ENCODE measurements around the gene IRAK3. TPM values are rescaled to one million over a fixed set of nuclear protein-coding genes. Genes with fewer than 3 reads are reported as not detected.

The IRAK3 gene
- polyA plus RNA-seq, 1 donor from 2014 or later, result not detected

GRCh38 chr12:66243911-66244310 lies 54.9 kb downstream of the IRAK3 start:
- H3K4me3 Mint-ChIP-seq, result no peak overlapping the region
- H3K27ac Mint-ChIP-seq, result no peak overlapping the region
- H3K4me1 Mint-ChIP-seq, result no peaks in the 10 kb centered on the region
- H3K9me3 Mint-ChIP-seq, result no peaks in the 10 kb centered on the region
- no peaks in the 10 kb centered on the region for H3K36me3 Mint-ChIP-seq
- peaks cover 7% of the 10 kb centered on the region for H3K27me3 Mint-ChIP-seq

GRCh38 chr12:66244446-66244845 lies 55.4 kb downstream of the IRAK3 start:
- peaks cover 7% of the 10 kb centered on the region for H3K27me3 Mint-ChIP-seq
- H3K9me3 Mint-ChIP-seq, result no peaks in the 10 kb centered on the region
- H3K27ac Mint-ChIP-seq, result no peak overlapping the region
- no peaks in the 10 kb centered on the region for H3K4me1 Mint-ChIP-seq
- no peaks in the 10 kb centered on the region for H3K36me3 Mint-ChIP-seq
- no peak overlapping the region for H3K4me3 Mint-ChIP-seq

- no peaks in the 10 kb centered on the region for H3K4me1 Mint-ChIP-seq
- H3K36me3 Mint-ChIP-seq, result peaks cover 2% of the 10 kb centered on the region
- H3K9me3 Mint-ChIP-seq, result no peaks in the 10 kb centered on the region
- no peak overlapping the region for H3K4me3 Mint-ChIP-seq
- no peak overlapping the region for H3K27ac Mint-ChIP-seq
- H3K27me3 Mint-ChIP-seq, result peaks cover 7% of the 10 kb centered on the region
Measured at GRCh38 chr12:66247741-66248140, 58.7 kb downstream of the IRAK3 start.

- Mint-ChIP-seq H3K4me1 (no peaks in the 10 kb centered on the region), H3K36me3 (peaks cover 2% of the 10 kb centered on the region), H3K9me3 (no peaks in the 10 kb centered on the region), H3K4me3 (no peak overlapping the region), H3K27me3 (peaks cover 7% of the 10 kb centered on the region), H3K27ac (no peak overlapping the region)
Measured at GRCh38 chr12:66251049-66251448, 62.0 kb downstream of the IRAK3 start.

GRCh38 chr12:66252771-66253170 lies 63.8 kb downstream of the IRAK3 start:
- H3K4me3 Mint-ChIP-seq, result no peak overlapping the region
- H3K27ac Mint-ChIP-seq, result no peak overlapping the region
- H3K9me3 Mint-ChIP-seq, result no peaks in the 10 kb centered on the region
- peaks cover 2% of the 10 kb centered on the region for H3K36me3 Mint-ChIP-seq
- no peaks in the 10 kb centered on the region for H3K4me1 Mint-ChIP-seq
- peaks cover 3% of the 10 kb centered on the region for H3K27me3 Mint-ChIP-seq

- H3K27ac Mint-ChIP-seq, result no peak overlapping the region
- peaks cover 3% of the 10 kb centered on the region for H3K27me3 Mint-ChIP-seq
- no peaks in the 10 kb centered on the region for H3K9me3 Mint-ChIP-seq
- no peak overlapping the region for H3K4me3 Mint-ChIP-seq
- H3K36me3 Mint-ChIP-seq, result peaks cover 2% of the 10 kb centered on the region
- H3K4me1 Mint-ChIP-seq, result no peaks in the 10 kb centered on the region
Measured at GRCh38 chr12:66255737-66256136, 66.7 kb downstream of the IRAK3 start.

- Mint-ChIP-seq H3K27ac (no peak overlapping the region), H3K4me1 (no peaks in the 10 kb centered on the region), H3K27me3 (no peaks in the 10 kb centered on the region), H3K36me3 (no peaks in the 10 kb centered on the region), H3K9me3 (no peaks in the 10 kb centered on the region), H3K4me3 (no peak overlapping the region)
Measured at GRCh38 chr12:66258011-66258410, 69.0 kb downstream of the IRAK3 start.

- Mint-ChIP-seq H3K27ac (no peak overlapping the region), H3K4me3 (no peak overlapping the region), H3K9me3 (no peaks in the 10 kb centered on the region), H3K27me3 (peaks cover 1% of the 10 kb centered on the region), H3K36me3 (peaks cover 1% of the 10 kb centered on the region), H3K4me1 (peaks cover 0 to 2% (median 0%) of the 10 kb centered on the region in 3 donors)
Measured at GRCh38 chr12:66262737-66263136, 73.7 kb downstream of the IRAK3 start.

GRCh38 chr12:66268562-66268961 lies 79.5 kb downstream of the IRAK3 start:
- Mint-ChIP-seq H3K9me3 (no peaks in the 10 kb centered on the region), H3K4me1 (peaks cover 0 to 2% (median 0%) of the 10 kb centered on the region in 3 donors), H3K27ac (no peak overlapping the region), H3K27me3 (peaks cover 1% of the 10 kb centered on the region), H3K4me3 (no peak overlapping the region), H3K36me3 (peaks cover 1% of the 10 kb centered on the region)

GRCh38 chr12:66269142-66269541 lies 80.1 kb downstream of the IRAK3 start:
- no peak overlapping the region for H3K27ac Mint-ChIP-seq
- no peak overlapping the region for H3K4me3 Mint-ChIP-seq
- H3K27me3 Mint-ChIP-seq, result peaks cover 1% of the 10 kb centered on the region
- H3K4me1 Mint-ChIP-seq, result peaks cover 0 to 2% (median 0%) of the 10 kb centered on the region in 3 donors
- peaks cover 3% of the 10 kb centered on the region for H3K36me3 Mint-ChIP-seq
- H3K9me3 Mint-ChIP-seq, result no peaks in the 10 kb centered on the region

- H3K4me1 Mint-ChIP-seq, result peaks cover 0 to 2% (median 0%) of the 10 kb centered on the region in 3 donors
- no peak overlapping the region for H3K4me3 Mint-ChIP-seq
- H3K27me3 Mint-ChIP-seq, result no peaks in the 10 kb centered on the region
- H3K9me3 Mint-ChIP-seq, result no peaks in the 10 kb centered on the region
- H3K27ac Mint-ChIP-seq, result no peak overlapping the region
- H3K36me3 Mint-ChIP-seq, result peaks cover 3% of the 10 kb centered on the region
Measured at GRCh38 chr12:66269757-66270383, 80.9 kb downstream of the IRAK3 start.

GRCh38 chr12:66270613-66271012 lies 81.6 kb downstream of the IRAK3 start:
- Mint-ChIP-seq H3K27me3 (no peaks in the 10 kb centered on the region), H3K27ac (no peak overlapping the region), H3K36me3 (peaks cover 3% of the 10 kb centered on the region), H3K9me3 (no peaks in the 10 kb centered on the region), H3K4me1 (peaks cover 0 to 2% (median 0%) of the 10 kb centered on the region in 3 donors), H3K4me3 (no peak overlapping the region)

GRCh38 chr12:66272650-66273049 lies 83.6 kb downstream of the IRAK3 start:
- H3K4me3 Mint-ChIP-seq, result no peak overlapping the region
- peaks cover 2% of the 10 kb centered on the region for H3K27me3 Mint-ChIP-seq
- H3K36me3 Mint-ChIP-seq, result peaks cover 3% of the 10 kb centered on the region
- no peaks in the 10 kb centered on the region for H3K4me1 Mint-ChIP-seq
- H3K27ac Mint-ChIP-seq, result no peak overlapping the region
- H3K9me3 Mint-ChIP-seq, result no peaks in the 10 kb centered on the region

GRCh38 chr12:66273147-66273546 lies 84.1 kb downstream of the IRAK3 start:
- no peaks in the 10 kb centered on the region for H3K4me1 Mint-ChIP-seq
- peaks cover 3% of the 10 kb centered on the region for H3K36me3 Mint-ChIP-seq
- H3K9me3 Mint-ChIP-seq, result no peaks in the 10 kb centered on the region
- no peak overlapping the region for H3K4me3 Mint-ChIP-seq
- H3K27me3 Mint-ChIP-seq, result peaks cover 4% of the 10 kb centered on the region
- H3K27ac Mint-ChIP-seq, result no peak overlapping the region

- Mint-ChIP-seq H3K27ac (no peak overlapping the region), H3K4me1 (no peaks in the 10 kb centered on the region), H3K36me3 (peaks cover 3% of the 10 kb centered on the region), H3K9me3 (no peaks in the 10 kb centered on the region), H3K4me3 (no peak overlapping the region), H3K27me3 (peaks cover 11% of the 10 kb centered on the region)
Measured at GRCh38 chr12:66275040-66275439, 86.0 kb downstream of the IRAK3 start.

GRCh38 chr12:66279123-66279712 lies 90.2 kb downstream of the IRAK3 start:
- Mint-ChIP-seq H3K9me3 (peaks cover 0 to 6% (median 4%) of the 10 kb centered on the region in 3 donors), H3K4me3 (no peak overlapping the region), H3K27ac (no peak overlapping the region), H3K27me3 (peaks cover 21% of the 10 kb centered on the region), H3K4me1 (no peaks in the 10 kb centered on the region), H3K36me3 (peaks cover under 1% of the 10 kb centered on the region)

Measured in IgD-negative memory B cell (primary cell).